ENCODE measurements around the gene KIAA0040.

DNA sequence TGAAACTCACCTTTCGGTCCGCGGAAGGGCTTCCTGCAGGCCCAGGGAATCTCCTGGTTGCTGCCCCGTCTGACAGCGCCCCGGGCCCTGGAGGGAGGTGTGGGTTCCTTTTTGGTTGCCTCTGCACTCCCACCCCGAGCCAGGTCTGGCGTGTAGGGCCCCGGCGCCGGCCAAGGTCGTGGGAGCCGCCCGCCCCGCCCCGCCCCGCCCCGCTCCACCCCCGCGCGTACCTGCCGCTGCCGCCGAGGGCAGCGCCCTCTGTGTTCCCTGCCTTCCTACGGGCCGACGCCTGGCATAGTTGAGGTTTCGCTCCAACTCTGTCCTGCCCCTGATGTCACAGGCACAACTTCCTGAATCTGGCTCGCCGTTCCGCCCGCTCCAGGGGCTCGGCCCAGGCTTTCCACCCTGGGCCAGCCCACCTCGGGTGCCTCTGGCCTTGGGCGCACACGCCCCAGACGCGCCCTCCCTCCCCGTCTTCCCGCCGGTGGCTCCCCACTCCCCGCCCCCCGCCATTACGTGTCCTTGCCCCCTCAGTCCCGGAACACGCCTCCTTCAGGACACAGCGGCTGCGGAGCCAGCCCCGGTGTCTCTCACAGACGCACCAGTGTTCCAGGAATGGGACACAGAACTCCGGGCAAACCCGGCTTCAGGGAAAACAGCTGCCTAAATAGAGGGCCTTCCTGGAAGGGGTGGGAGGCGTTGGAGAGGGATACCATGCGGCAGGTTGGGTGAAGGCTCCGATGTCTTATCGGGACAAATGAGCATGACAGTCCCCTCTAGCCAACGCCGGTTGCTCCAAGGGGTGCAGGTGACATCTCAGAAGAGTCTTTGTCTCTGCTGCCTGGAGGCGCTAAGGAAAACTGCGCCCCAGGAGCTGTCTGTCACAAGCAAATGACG, at the start of gene KIAA0040:
- peak in 1 of 3 donors; percentile 21 for TF ChIP-seq POLR2AphosphoS5 (IDR thresholded peaks at IDR 0.05)
- TF ChIP-seq, protein P1, sequence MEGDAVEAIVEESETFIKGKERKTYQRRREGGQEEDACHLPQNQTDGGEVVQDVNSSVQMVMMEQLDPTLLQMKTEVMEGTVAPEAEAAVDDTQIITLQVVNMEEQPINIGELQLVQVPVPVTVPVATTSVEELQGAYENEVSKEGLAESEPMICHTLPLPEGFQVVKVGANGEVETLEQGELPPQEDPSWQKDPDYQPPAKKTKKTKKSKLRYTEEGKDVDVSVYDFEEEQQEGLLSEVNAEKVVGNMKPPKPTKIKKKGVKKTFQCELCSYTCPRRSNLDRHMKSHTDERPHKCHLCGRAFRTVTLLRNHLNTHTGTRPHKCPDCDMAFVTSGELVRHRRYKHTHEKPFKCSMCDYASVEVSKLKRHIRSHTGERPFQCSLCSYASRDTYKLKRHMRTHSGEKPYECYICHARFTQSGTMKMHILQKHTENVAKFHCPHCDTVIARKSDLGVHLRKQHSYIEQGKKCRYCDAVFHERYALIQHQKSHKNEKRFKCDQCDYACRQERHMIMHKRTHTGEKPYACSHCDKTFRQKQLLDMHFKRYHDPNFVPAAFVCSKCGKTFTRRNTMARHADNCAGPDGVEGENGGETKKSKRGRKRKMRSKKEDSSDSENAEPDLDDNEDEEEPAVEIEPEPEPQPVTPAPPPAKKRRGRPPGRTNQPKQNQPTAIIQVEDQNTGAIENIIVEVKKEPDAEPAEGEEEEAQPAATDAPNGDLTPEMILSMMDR (IDR thresholded peaks at IDR 0.05), result no peak
